Kidney (tissue), 14 donors: ENCODE measurements around the gene CRYL1. TPM values are rescaled to one million over a fixed set of nuclear protein-coding genes. Genes with fewer than 3 reads are reported as not detected.
A peak's percentile ranks its signal among the peaks of the same experiment; 100 is the strongest.

ENCODE experiments used
- DNase-seq, 5 donors: peaks; one replicate each; pipeline ENCODE4 v3.0.0-alpha.2; 2013 to 2020
- FAIRE-seq: peaks from 2 replicates; lab custom pipeline; 2012; peaks lifted over from hg19 to GRCh38; lab: Jason Lieb, UNC
- H3K27ac ChIP-seq, 2 donors: one replicate each; pipeline ENCODE4 v1.7.0; 2013; ENCODE audit warnings: low read depth in 2 of 2, low read length in 2 of 2, inconsistent platforms in 1 of 2
- H3K27me3 ChIP-seq: one replicate; pipeline ENCODE4 v1.7.1; 2013; ENCODE audit warnings: low read length, inconsistent platforms; ENCODE audit not compliant: control insufficient read depth, insufficient read depth
- H3K36me3 ChIP-seq, 3 donors: one replicate each; pipeline versions ENCODE4 v1.7.0 to v1.7.1; 2013; ENCODE audit warnings: low read length in 3 of 3, control low read depth in 1 of 3, inconsistent platforms in 1 of 3; ENCODE audit not compliant: insufficient read depth in 3 of 3, control insufficient read depth in 2 of 3
- H3K4me1 ChIP-seq, 3 donors: one replicate each; pipeline versions ENCODE4 v1.7.0 to v1.7.1; 2013; ENCODE audit warnings: low read length in 3 of 3, inconsistent platforms in 1 of 3, low read depth in 1 of 3; ENCODE audit not compliant: control insufficient read depth in 2 of 3, insufficient read depth in 2 of 3
- H3K4me3 ChIP-seq, 3 donors: one replicate each; pipeline versions ENCODE4 v1.7.0 to v1.8.1; 2013; ENCODE audit warnings: low read length in 3 of 3, control low read depth in 1 of 3, inconsistent platforms in 1 of 3
- H3K9ac ChIP-seq, 3 donors: one replicate each; pipeline versions ENCODE4 v1.7.0 to v1.7.1; 2013; ENCODE audit warnings: low read length in 3 of 3, control low read depth in 1 of 3, inconsistent platforms in 1 of 3
- H3K9me3 ChIP-seq, 3 donors: one replicate each; pipeline versions ENCODE4 v1.7.0 to v1.7.1; 2013; ENCODE audit warnings: low read length in 3 of 3, control low read depth in 1 of 3, inconsistent platforms in 1 of 3; ENCODE audit not compliant: control insufficient read depth in 2 of 3, insufficient read depth in 1 of 3
- intact Hi-C: fragments of 100-400 bp; cut with DNase I; formaldehyde crosslinking; loops from one replicate; pipeline ENCODE4 v1.11.1; 2022
- polyA plus RNA-seq: library from polyadenylated mRNA; stranded (reverse); fragments of 350-450 nt; fragmentation: Illumina TruSeq; extraction: RNeasy Lipid Tissue Mini Kit (QIAGEN cat#74804); gene quantifications from one replicate; pipeline ENCODE4 v1.2.3, GENCODE V29; 2014; ENCODE audit warnings: low read depth, low replicate concordance; ENCODE audit not compliant: insufficient read depth
- total RNA-seq: library from RNA; stranded (reverse); fragmentation: NEBNext Ultra II Directional; extraction: Animal tissue kit (Norgen Biotek cat#: 25700); gene quantifications from one replicate; pipeline ENCODE4 v1.2.1, GENCODE V29; 2021
- TF ChIP-seq, protein P1 (sequence below): IDR thresholded peaks from 3 replicates; pipeline ENCODE4 v1.5.1; 2012; ENCODE audit warnings: mild to moderate bottlenecking, moderate library complexity, borderline replicate concordance; ENCODE audit not compliant: insufficient read depth; ENCODE audit errors: extremely low read depth
- donor health status: control.
- donor health status: control.
- donor health status: control.
- donor health status: control.
- donor health status: control.
- donor health status: DM: yes; HTN: yes; CAD: no.
- donor health status: Normal renal cell carcinoma (clear cell type).

Gene CRYL1
- total and polyA plus RNA-seq, 2 donors from 2014 or later: 130 to 462 TPM

DNA sequence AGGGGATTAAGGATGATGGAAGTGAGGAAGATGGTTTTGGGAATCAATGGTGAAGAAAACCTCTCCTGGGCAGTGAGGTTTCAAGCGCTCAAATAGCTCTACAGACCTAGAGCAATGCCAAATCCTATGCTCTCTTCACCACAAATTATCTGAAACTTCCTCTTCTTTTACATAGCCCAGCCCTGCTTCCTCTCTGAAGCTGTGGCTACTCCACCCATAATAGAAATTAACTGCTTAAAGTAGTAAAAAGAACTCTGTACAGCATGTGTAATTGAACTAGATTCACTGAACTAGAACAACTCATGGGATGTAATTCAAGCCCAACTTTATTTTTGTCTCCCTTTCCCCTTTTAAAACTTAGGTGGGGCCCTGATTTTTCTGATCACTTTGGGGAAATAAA, 20.9 kb upstream of the CRYL1 start:
- no peaks in the 10 kb centered on the region for H3K9me3 ChIP-seq
- H3K4me3 ChIP-seq: no peak overlapping the region
- TF ChIP-seq, protein P1, sequence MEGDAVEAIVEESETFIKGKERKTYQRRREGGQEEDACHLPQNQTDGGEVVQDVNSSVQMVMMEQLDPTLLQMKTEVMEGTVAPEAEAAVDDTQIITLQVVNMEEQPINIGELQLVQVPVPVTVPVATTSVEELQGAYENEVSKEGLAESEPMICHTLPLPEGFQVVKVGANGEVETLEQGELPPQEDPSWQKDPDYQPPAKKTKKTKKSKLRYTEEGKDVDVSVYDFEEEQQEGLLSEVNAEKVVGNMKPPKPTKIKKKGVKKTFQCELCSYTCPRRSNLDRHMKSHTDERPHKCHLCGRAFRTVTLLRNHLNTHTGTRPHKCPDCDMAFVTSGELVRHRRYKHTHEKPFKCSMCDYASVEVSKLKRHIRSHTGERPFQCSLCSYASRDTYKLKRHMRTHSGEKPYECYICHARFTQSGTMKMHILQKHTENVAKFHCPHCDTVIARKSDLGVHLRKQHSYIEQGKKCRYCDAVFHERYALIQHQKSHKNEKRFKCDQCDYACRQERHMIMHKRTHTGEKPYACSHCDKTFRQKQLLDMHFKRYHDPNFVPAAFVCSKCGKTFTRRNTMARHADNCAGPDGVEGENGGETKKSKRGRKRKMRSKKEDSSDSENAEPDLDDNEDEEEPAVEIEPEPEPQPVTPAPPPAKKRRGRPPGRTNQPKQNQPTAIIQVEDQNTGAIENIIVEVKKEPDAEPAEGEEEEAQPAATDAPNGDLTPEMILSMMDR: no peak
- FAIRE-seq (no peak), DNase-seq (peak in 1 of 5 donors; percentile 29)
- no peaks in the 10 kb centered on the region for H3K27me3 ChIP-seq
- intact Hi-C loops: no loop called here
- no peaks in the 10 kb centered on the region for H3K36me3 ChIP-seq
- peaks cover 0 to 5% (median 4%) of the 10 kb centered on the region in 3 donors for H3K4me1 ChIP-seq
- peak overlapping the region in 1 of 2 donors; percentile 41 for H3K27ac ChIP-seq
- no peak overlapping the region for H3K9ac ChIP-seq

DNA sequence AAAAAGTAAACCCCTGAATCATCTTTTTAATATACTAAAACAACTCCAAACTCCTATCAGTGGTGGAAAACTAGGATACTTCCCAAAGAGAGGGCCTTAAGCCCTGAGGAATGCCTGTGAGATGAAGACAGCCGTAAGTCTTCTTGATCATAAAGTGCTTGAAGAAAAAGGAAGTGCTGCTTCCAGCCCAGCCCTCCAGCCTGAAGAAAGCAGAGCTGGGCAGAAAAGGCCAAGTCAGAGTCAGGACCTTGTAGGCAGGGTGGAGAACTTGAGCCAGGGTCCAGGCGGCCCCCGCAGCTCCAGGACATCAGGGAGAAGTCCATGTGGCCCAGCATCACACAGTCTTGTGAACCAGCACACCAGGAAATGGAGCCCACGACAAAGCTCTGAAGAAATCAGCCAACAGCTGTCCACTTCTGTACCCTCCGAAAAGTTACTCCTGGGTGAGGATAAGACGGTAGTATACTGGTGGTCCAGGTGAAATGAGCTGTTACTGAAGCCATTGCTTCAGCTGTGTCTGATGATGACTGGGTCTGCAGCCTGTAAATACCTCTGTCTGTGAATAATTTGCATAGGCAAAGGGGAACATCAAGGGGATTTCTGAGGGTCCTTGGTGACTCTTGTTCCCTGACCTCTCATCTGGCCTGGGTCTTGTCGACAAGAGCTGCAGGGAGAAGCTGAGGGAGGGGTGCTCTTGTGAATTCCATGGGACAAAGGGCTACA, 18.7 kb upstream of the CRYL1 start:
- H3K27ac ChIP-seq: no peak overlapping the region
- H3K9ac ChIP-seq: no peak overlapping the region
- no peaks in the 10 kb centered on the region for H3K9me3 ChIP-seq
- DNase-seq (peak in 1 of 5 donors; percentile 21), FAIRE-seq (peak; percentile 13)
- H3K4me3 ChIP-seq: no peak overlapping the region
- intact Hi-C loops: no loop called here
- peaks cover 0 to 5% (median 4%) of the 10 kb centered on the region in 3 donors for H3K4me1 ChIP-seq
- no peaks in the 10 kb centered on the region for H3K27me3 ChIP-seq
- no peaks in the 10 kb centered on the region for H3K36me3 ChIP-seq
- TF ChIP-seq, protein P1: no peak

DNA sequence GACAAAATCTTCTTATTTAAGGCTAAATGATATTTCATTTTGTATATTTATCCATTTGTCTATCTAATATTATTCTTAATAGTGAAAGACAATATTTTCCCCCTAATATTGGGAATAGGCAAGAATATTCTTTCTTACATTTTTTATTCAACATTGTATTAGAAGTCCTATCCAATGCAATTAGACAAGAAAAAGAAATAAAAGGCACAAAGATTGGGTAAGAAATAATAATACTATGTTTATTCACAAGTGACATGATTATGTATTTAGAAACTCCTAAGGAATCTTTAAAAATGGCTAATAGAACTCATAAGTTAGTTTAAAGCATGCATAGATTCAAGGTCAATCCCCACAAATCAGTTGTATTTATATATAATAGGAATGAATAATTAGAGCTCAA, 11.3 kb upstream of the CRYL1 start:
- Histone ChIP-seq H3K27ac (no peak overlapping the region), H3K9me3 (no peaks in the 10 kb centered on the region), H3K4me3 (no peak overlapping the region), H3K27me3 (no peaks in the 10 kb centered on the region), H3K9ac (no peak overlapping the region), H3K36me3 (no peaks in the 10 kb centered on the region), H3K4me1 (no peaks in the 10 kb centered on the region)
- TF ChIP-seq, protein P1: no peak
- intact Hi-C loops: no loop called here
- DNase-seq (no peak), FAIRE-seq (no peak)
